ENCODE results near the gene SPRED1. TPM values are rescaled to one million over a fixed set of nuclear protein-coding genes. Genes with fewer than 3 reads are reported as not detected.

Gene SPRED1
- total and polyA plus RNA-seq, 2 donors from 2014 or later: 4.6 to 36.2 TPM

DNA sequence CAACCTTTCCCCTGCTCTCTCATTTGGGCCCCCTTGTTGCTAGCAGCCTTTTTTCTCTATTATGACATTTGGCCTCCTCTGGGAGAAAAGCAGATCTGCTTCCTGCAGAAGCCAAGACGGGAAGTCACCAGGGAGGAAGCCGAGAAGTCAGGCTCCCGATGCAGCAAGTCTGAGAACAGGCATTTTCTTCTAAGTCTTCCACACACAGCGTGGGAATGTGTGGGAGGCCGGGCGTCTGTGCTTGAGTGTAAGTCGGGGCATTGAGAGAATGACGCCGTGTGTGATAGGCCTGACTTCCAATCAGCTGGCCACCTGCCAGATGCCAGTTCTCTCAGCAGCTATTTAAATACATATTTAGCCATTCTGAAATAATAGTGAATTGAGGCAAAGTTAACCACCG lies 125.5 kb downstream of the SPRED1 start:
- TF ChIP-seq CTCF (IDR thresholded peaks at IDR 0.05; ENCODE audit: borderline replicate concordance, extremely low read depth, insufficient read depth): no peak
- no peak overlapping the region for H3K4me3 ChIP-seq (ENCODE audit: low read length in 3 of 3)
- H3K9me3 ChIP-seq (ENCODE audit: control insufficient read depth in 2 of 3, insufficient read depth in 1 of 3, low read length in 3 of 3): no peaks in the 10 kb centered on the region
- FAIRE-seq (no peak), DNase-seq (peak; percentile 13 to 72 (median 43))
- intact Hi-C loops (cut with DNase I): no loop called here
- no peak overlapping the region for H3K27ac ChIP-seq (ENCODE audit: low read depth in 2 of 2, low read length in 2 of 2)
- no peak overlapping the region for H3K9ac ChIP-seq (ENCODE audit: low read length in 3 of 3)
- no peaks in the 10 kb centered on the region for H3K36me3 ChIP-seq (ENCODE audit: control insufficient read depth in 2 of 3, insufficient read depth in 3 of 3, low read length in 3 of 3)
- no peaks in the 10 kb centered on the region for H3K27me3 ChIP-seq (ENCODE audit: control insufficient read depth, insufficient read depth, low read length)
- H3K4me1 ChIP-seq (ENCODE audit: control insufficient read depth in 2 of 3, insufficient read depth in 2 of 3, low read depth in 1 of 3, low read length in 3 of 3): peaks cover 0 to 3% (median 0%) of the 10 kb centered on the region in 3 donors

DNA sequence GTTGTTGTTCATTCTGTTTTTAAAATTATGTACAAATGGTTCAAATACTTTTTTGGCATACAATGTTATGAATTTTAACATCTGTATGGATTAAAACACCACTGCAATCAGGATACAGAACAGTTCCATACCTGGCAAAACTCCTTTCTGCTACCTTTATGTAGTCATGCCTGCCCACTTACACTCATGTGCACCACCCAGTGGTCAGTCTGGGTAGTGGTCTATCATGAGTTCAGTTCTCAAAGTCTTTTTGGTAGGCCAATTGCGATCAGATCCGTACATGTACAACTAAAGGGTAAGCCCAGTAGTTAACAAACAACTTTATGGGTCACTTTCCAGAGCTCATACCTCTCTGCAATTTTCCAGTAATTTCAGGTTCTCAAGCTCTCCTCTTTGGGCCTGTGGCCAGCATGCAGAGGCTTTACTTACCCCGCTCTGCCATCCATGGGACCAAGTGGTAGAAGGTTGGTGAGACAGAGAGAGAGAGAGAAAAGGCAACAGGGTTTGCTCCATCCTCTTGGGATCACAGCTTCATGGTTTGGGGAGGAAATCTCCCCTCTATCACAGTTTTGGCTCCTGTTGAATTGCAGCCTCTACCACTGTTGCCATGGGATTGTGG lies 137.4 kb downstream of the SPRED1 start:
- intact Hi-C loops (cut with DNase I): no loop called here

DNA sequence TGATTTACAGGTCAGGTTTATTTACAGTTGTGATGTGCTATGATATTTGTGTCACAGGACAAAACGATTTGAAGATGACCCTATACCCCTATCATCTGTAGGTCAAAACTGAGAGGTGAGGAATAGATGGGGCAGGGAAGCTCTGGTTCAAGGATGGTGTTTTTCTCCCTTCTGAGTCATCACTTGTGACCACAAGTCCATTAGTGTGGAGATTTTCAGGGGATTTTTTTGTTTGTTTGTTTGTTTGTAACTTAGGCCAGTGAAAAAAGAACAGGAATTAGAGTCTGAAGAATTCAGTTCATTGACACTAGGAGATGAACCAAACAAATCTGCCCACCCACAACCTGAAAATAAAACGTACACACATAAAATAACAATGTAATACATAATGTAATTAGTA lies 138.6 kb downstream of the SPRED1 start:
- Histone ChIP-seq H3K27me3 (ENCODE audit: control insufficient read depth, insufficient read depth, low read length) (no peaks in the 10 kb centered on the region), H3K4me3 (ENCODE audit: low read length in 3 of 3) (no peak overlapping the region), H3K9me3 (ENCODE audit: control insufficient read depth in 2 of 3, insufficient read depth in 1 of 3, low read length in 3 of 3) (no peaks in the 10 kb centered on the region), H3K4me1 (ENCODE audit: control insufficient read depth in 2 of 3, insufficient read depth in 2 of 3, low read depth in 1 of 3, low read length in 3 of 3) (no peaks in the 10 kb centered on the region), H3K9ac (ENCODE audit: low read length in 3 of 3) (no peak overlapping the region), H3K27ac (ENCODE audit: low read depth in 2 of 2, low read length in 2 of 2) (no peak overlapping the region), H3K36me3 (ENCODE audit: control insufficient read depth in 2 of 3, insufficient read depth in 3 of 3, low read length in 3 of 3) (no peaks in the 10 kb centered on the region)
- DNase-seq (no peak), FAIRE-seq (no peak)
- intact Hi-C loops (cut with DNase I): no loop called here
- TF ChIP-seq CTCF (IDR thresholded peaks at IDR 0.05; ENCODE audit: borderline replicate concordance, extremely low read depth, insufficient read depth): no peak

More for the DNA sequence above, 137.4 kb downstream of the SPRED1 start:
- DNase-seq: peak in 4 of 5 donors; percentile 58 to 78 (median 66)
- H3K9ac ChIP-seq (ENCODE audit: low read length in 3 of 3): no peak overlapping the region
- no peak overlapping the region for H3K4me3 ChIP-seq (ENCODE audit: low read length in 3 of 3)
- TF ChIP-seq CTCF (IDR thresholded peaks at IDR 0.05; ENCODE audit: borderline replicate concordance, extremely low read depth, insufficient read depth): peak; percentile 81
- H3K27me3 ChIP-seq (ENCODE audit: control insufficient read depth, insufficient read depth, low read length): no peaks in the 10 kb centered on the region
- H3K36me3 ChIP-seq (ENCODE audit: control insufficient read depth in 2 of 3, insufficient read depth in 3 of 3, low read length in 3 of 3): no peaks in the 10 kb centered on the region
- H3K27ac ChIP-seq (ENCODE audit: low read depth in 2 of 2, low read length in 2 of 2): no peak overlapping the region
- FAIRE-seq: no peak
- no peaks in the 10 kb centered on the region for H3K9me3 ChIP-seq (ENCODE audit: control insufficient read depth in 2 of 3, insufficient read depth in 1 of 3, low read length in 3 of 3)
- no peaks in the 10 kb centered on the region for H3K4me1 ChIP-seq (ENCODE audit: control insufficient read depth in 2 of 3, insufficient read depth in 2 of 3, low read depth in 1 of 3, low read length in 3 of 3)

- no peak overlapping the region for H3K27ac ChIP-seq (ENCODE audit: low read depth in 2 of 2, low read length in 2 of 2)
- DNase-seq (no peak), FAIRE-seq (no peak)
- no peak overlapping the region for H3K4me3 ChIP-seq (ENCODE audit: low read length in 3 of 3)
- no peak overlapping the region for H3K9ac ChIP-seq (ENCODE audit: low read length in 3 of 3)
- no peak for TF ChIP-seq CTCF (IDR thresholded peaks at IDR 0.05; ENCODE audit: borderline replicate concordance, extremely low read depth, insufficient read depth)
- intact Hi-C loops (cut with DNase I): no loop called here
- H3K4me1 ChIP-seq (ENCODE audit: control insufficient read depth in 2 of 3, insufficient read depth in 2 of 3, low read depth in 1 of 3, low read length in 3 of 3): no peaks in the 10 kb centered on the region
- no peaks in the 10 kb centered on the region for H3K27me3 ChIP-seq (ENCODE audit: control insufficient read depth, insufficient read depth, low read length)
- no peaks in the 10 kb centered on the region for H3K9me3 ChIP-seq (ENCODE audit: control insufficient read depth in 2 of 3, insufficient read depth in 1 of 3, low read length in 3 of 3)
- H3K36me3 ChIP-seq (ENCODE audit: control insufficient read depth in 2 of 3, insufficient read depth in 3 of 3, low read length in 3 of 3): no peaks in the 10 kb centered on the region
These were observed 145.5 kb downstream of the SPRED1 start for GRCh38 chr15:38398134-38398533.

Measured in kidney (tissue), 14 donors.